Islet precursor cell (in vitro differentiated cells): Measurements from ENCODE around the gene DTX3L.

Source experiments
- DNase-seq: peaks from one replicate; pipeline ENCODE4 v3.0.0-alpha.2; 2018

DTX3L gene

DNA sequence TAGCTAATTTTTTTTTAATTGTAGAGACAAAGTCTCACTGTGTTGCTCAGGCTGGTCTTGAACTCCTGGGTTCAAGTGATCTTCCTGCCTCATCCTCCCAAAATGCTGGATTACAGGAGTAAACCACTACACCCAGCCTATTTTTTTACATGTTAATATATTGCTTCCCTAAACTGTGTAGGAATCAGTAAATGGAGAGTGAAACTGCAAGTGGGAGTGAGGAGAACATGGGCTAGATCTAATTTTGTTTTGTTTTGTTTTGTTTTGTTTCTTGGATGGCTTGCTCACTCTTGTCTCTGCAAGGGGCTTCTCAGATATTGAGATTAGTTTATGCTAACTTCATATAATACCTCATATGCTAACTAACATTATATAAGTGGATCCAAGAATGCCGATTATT is 44.8 kb downstream of the DTX3L start:
- DNase-seq, result no peak

DNA sequence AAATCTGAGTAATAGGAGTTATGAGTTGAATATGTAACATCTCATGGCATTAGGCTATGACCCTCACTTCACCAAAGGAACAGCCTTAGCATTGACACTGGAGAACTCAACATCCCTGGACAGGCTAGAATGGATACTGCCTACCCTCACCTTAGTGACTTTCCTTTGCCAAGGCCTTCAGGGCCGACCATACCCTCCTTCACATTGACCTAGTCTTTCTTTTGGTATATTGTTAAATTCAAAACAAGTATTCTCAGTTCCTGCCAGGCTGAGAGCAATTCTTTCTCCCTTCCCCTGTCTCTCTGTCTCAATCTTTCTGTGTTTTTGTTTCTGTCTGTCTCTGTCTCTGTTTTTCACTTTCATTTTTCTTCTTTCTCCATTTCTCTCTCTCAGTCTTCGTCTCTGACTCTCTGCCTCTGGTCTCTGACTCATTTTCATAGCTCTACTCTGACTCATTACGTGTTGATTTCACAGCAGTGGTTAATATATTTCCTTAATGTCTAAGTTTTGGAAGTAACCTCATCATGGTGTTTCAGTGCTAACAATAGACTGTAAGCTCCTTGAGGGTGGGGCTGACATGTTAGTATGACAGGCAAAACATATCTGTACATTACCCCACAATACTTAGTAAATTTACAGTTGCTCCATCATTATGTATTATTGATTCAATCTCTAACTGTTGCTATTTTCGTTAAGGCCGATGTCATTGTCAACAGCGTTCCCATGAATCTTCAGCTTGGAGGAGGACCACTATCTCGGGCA is 45.8 kb downstream of the DTX3L start:
- no peak for DNase-seq

DNA sequence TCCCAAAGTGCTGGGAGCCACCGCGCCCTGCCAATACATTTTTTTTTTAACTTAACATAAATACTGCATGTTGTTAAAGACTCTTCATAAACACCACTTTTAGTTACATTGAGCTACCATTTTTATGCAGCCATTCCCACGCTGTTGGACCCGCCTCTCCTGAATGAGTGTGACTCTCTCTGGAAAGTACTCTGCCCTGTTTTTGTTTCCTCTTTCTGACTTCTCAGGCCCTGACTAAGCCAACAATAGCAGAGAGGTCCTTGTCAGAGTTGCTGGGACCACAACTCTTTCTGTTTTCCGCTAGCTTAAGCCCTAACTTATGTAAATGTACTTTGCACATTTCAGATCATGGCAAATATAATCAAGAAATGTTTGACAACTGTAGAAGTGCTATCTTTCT is 48.6 kb downstream of the DTX3L start:
- no peak for DNase-seq

GRCh38 chr3:122615303-122615702 is 51.2 kb downstream of the DTX3L start:
- no peak for DNase-seq

DNA sequence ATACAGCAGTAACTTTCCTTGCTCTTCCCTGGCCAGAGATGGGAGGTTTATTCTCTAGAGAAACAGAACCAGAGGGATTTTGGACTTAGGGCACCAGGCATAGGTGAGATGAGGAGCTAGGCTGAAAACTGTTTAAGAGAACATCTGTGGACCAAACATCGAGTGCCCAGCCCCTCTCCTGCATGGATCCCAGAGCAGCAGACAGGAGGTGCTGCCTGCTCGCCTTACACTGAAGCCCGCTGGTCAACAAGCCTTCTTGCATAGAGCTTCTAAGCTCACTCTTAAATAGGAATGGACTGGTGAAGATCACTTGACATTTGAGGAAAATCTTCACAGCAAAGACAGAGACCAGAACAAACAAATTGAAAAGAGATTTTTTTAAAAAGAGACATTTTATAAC is 54.5 kb downstream of the DTX3L start:
- DNase-seq, result no peak

- DNase-seq, result no peak
Observed at GRCh38 chr3:122619040-122619439, 54.9 kb downstream of the DTX3L start.

- no peak for DNase-seq
Observed at GRCh38 chr3:122620399-122620798, 56.3 kb downstream of the DTX3L start.

DNA sequence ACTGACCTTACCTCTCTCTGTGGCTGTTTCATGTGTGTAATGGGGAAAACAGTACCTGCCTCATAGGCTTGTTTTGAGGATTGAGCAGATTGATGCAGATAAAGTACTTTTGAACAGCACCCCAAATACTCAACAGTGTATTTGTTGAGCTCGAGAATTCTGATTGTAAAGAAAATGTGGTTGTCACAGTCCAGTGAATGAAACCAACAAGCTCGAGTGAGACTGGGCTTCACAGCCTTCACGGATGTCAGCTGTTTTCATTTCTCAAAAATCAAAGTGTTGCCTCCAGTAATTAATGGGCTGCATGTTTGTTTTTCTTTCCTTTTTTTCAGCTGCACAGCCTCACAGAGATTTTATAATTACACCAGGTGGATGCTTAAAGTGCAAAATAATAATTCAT is 57.0 kb downstream of the DTX3L start:
- DNase-seq, result no peak

GRCh38 chr3:122623031-122623829 is 59.1 kb downstream of the DTX3L start:
- no peak for DNase-seq
